Measurements from ENCODE around the gene VSIG2.

The VSIG2 gene

GRCh38 chr11:124763156-124763947, 11.3 kb upstream of the VSIG2 start:
- peak; percentile 69 to 84 (median 78) for DNase-seq

DNA sequence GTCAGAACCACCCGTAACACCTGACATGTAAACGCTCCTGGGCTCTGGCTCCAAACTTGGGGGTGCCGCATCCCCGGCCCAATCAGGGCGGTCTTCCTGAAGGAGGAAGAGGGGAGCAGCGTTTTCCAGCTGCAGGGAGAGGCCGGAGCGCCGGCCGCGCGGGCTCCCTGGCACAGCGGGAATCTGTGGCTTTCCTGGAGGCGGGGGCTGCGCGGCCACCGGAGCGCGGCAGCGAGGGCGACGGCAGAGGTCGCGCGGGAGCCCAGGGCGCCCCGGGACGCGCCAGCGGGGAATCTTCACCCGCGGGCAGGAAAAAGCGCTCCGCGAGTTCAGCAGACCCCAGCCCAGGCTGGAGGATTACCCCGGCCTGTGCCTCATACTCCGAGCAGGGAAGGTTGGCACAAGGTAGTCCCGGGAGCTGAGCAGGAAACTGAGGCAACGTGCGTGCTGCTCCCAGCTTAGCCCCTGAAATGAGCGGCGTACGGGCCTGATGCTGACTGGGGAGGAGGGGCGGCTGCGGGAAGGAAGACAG, 10.6 kb upstream of the VSIG2 start:
- no peak for DNase-seq

DNA sequence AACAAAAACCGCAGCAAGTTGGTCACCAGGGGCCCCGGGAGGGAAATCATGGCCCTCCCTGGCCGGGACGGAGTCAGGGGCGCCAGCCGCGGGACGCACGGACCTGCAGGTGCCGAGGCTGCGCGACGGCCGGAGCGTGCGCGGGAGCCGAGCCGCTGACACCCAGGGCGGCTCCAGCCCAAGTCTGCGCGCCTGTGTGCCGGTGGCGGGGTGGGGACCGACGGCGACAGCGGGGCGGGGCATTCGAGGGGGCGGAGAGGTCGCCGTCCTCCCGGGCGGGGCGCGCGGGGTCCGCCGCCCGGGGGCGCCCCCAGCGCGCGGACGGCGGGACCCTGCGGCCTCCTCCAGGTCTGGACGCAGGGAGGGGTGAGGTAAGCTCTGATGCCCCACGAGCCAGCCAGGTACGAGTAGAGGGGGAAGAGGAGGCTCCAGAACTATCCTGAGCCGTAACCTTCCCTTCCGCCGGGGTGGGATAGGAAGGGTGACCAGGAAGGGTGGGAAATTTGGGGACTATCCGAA, 10.1 kb upstream of the VSIG2 start, which contains the start of gene ESAM:
ESAM (minus strand) TSS at position 186 of the 519 bp plus-strand sequence; CDS start at position 50, 136 bp downstream.
- DNase-seq: peak; percentile 45 to 74 (median 49)

DNA sequence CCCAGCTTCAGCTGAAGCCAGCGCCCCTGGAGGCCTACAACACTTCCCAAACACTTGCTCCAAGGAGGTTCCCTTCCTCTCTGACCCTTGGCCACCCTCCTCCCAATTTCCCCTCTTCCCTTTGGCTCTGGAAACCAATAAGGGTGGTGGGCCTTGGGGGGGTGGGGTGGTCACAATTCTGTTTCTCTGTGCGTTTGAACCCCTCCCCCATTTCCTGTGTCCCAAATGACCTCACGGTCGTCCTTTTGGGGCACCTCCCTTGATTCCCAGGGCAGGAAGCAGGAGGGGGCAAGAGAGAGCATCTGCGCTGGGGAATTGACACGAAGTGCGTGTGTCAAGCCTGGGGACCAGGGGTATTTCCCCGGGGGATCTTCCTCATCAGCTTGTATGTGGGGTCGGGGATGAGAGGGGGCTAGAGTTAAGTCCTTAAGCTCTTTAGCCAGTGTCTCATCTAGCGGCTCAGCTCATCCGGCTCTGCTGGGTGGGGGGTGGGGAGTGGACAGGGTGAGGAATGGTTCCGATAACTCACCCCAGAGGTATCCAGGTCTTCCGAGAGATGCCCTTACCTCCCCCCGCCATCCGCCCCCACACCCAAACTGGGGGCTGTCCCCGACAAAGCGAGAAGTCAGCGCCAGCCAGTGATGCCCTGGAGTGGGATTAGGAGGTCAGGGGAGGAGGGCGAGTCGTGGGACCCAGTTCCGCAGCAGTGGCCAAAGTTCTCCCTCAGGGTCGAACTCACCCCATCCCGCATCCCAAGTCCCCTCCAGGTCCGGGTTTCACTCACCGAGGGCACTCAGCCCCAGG, 9.4 kb upstream of the VSIG2 start:
- no peak for DNase-seq

- no peak for DNase-seq
These were observed 8.8 kb upstream of the VSIG2 start for GRCh38 chr11:124760806-124761205.

DNA sequence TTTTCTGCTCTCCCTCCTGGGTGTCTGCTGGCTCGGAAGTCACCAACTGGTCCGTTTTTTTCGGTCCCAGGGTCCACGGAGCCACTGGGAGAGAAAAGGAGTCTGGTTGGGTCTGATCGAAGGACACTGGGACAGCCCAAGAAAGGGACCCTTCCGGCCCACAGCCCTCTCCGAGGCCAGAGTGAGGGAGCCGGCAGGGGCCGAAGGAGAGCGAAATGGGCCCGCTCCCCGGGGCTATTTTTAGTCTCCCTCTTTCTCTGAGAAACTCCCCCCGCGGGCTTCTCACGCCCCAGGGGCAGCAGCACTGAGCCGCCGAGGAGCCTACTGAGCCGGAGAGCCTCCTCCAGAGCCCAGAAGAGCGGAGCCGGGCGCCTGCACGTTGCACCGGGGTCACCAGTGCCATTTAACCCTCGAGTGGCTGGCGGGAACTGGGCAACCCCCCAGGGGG, 8.2 kb upstream of the VSIG2 start:
- DNase-seq: no peak

DNA sequence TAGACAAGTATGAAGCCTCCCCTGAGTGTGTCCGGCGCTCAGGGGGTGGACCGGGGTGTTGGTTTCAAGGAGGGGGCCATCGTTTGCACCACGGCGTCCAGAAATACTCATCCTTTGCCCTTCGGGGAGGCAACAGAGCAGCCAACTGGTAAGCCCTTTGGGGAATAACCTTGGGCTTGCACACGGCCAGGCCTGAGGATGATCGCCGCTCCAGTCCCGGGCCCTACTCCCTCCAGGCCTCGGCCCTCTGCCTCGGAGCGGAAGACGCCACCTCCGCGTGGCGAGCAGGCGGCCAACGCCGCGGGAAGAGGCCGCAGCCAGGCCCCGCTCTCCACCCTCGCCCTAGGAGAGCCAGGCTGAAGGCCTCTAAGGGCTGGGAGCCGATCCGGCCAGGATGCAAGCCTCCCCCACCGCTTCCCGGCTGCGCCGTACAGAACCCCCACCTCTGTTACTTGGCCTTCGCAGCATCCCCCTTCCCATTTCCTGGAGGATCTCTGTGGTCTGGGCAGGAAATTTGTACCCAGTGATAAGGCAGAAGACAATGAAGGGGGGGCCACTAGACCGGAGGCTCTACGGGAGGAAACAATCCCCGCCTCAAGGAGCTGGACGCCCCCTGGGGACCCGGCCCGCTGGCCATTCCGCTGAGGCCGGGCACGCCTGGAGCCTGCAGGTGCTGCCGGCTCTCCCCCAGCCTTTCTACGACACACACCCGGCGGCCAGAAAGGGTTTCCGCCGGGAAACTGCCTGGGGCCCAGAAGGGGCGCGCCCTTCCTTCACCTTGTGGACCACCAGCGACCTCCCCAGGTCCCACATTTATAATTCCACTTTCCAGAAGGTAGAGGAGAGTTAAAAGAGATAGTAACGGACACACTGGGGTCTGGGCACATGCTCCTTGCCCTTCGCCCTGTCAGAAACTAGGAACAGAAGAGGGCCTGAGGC, 7.5 kb upstream of the VSIG2 start:
- no peak for DNase-seq

- peak in 4 of 5 experiments; percentile 36 to 75 (median 56) for DNase-seq
These were observed 6.6 kb upstream of the VSIG2 start for GRCh38 chr11:124758355-124759265.

DNA sequence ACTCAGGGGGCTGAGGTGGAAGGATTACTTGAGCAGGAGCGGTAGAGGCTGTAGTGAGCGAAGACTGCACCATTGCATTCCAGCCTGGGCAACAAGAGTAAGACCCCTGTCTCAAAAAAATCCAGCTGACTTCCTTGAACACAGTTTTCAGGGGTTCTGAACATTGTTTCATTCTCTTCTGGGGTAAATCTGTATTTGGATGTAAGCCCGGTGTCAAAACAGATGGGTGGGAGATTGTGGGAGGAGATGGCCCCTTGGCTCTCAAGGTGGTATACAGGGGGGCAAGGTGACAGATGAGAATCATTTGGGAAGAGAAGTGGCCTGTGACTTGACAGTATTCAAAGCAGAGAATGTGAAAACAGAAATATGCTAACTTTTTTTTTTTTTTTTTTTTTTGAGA, 5.3 kb upstream of the VSIG2 start:
- no peak for DNase-seq

DNA sequence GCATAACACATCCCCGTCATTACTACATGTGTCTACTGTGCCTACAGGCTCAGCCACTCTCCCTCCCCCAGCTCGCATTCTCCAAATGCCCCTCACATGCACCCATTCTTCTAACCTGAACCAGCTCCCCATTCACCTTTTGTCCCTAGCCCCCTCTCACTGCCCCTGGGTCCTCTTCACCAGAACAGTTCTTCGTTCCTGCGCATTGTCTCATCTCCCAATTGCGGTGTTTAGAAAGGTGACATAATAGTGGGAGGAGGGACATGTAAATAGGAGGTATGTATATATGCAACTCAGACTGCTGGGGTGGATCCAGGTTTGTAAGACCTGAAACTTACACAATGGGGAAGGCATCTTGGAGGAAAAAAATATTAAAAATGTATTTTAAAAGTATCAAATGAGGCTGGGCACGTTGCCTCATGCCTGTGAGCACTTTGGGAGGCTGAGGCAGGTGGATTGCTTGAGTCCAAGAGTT, 4.7 kb upstream of the VSIG2 start:
- no peak for DNase-seq

GRCh38 chr11:124756033-124756752, 4.1 kb upstream of the VSIG2 start:
- no peak for DNase-seq

- no peak for DNase-seq
These were observed 2.7 kb upstream of the VSIG2 start for GRCh38 chr11:124754710-124755109.

DNA sequence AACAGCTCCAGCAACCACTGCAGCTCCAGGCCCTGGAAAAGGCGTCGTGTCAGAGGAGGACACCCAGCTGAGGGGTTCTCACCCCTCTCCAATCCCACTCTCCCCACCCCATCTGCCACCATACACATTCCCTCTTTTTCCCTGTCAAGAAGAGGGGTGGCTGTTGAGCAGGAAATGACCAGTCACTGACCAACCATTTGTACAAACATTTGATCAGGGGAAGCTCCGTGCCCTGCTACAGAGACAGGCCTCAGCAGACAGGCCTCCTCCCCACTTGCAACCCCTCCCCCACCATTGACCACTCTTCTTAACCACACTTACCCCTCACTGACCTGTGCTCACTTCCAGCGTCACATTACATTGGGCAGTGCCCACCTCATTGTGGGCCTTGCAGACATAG, 2.3 kb upstream of the VSIG2 start:
- DNase-seq: no peak

- DNase-seq: no peak
These were observed 1.6 kb upstream of the VSIG2 start for GRCh38 chr11:124753624-124754023.

- no peak for DNase-seq
These were observed 1.1 kb upstream of the VSIG2 start for GRCh38 chr11:124753205-124753604.

DNA sequence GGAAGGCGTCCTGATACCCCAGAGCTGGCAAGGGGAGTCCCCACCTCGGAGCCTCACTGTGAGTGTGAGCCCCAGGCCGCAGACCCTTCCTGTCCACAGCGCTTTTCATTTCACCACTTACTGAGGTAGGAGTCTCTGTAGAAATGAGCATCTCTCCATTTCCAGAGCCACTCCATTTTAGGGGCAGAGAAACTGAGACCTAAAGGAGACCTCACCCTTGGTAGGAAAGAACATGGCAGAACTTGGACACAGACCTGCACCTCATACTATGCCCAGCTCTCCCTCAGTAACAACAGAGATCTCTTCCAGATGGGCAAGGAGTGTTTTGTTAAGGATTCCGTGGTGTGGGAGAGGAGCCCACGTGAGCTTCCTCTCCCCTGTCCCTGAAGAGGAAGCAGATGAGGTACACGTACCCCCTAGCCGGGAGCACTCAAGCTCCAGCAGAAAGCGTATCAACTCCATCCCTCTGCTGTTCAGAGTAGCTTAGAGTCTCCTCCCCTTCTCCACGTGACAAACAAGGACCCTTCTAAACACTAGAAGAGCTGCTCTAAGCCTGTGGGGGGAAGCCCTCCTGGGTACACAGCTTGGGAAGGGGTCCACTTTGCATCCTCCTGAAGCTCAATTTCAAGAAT, 532 bp upstream of the VSIG2 start:
- DNase-seq: no peak

- DNase-seq: no peak
These were observed 689 bp downstream of the VSIG2 start for GRCh38 chr11:124751391-124751740.

- DNase-seq: no peak
These were observed 2.1 kb downstream of the VSIG2 start for GRCh38 chr11:124749912-124750311.

DNA sequence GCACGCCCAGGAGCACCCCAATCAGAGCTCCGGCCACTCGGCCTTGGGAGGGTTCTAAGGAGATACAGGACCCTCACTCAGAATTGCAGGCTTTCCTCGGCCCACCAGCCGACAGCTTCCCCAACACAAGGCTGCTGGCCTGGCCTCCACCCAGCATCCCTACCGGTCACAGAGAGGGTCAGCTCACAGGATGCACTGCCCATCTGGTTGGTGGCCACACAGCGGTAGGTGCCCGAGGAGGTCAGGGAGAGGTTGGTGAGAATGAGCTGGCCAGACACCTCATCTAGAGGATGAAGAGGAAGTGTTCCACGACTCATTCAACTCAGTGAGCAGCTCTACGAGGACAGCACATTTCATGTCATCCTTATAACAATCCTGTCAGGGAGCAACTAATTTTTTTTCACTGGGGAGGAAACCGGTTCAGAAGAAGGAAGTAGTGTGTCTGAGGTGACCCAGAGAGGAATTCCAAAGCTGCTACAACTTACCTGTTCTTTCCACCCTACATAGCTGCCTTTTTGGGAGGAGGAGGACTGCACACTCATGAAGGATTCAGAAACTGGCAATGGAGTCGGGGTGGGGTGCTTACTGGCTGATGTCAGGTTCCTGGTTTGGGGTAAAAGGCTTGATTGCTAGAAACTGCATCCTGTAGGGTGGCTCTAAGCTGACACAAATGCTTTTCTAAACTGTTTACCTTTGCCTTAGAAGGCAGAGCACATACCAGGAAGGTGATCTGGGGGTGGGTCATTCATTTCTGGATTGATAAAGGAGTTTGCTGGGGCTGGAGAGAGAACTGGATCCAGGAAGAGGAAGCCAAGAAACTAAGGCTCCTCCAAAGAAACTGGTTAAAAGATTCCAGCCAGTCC, 3.3 kb downstream of the VSIG2 start:
- DNase-seq: no peak
